GM12878 (cell line): Measurements from ENCODE around the gene LMOD3.

Experiments
- BRCA1 ChIP-seq: IDR thresholded peaks from 2 replicates; pipeline ENCODE4 v1.6.1; 2011; ENCODE audit warnings: low read depth, low read length, improper control_type of control experiment
- CBX5 ChIP-seq: sonication (generic); IDR thresholded peaks from 2 replicates; pipeline ENCODE4 v1.6.1; 2016; ENCODE audit warnings: low read depth, moderate library complexity, mild to moderate bottlenecking, inconsistent platforms
- FOXK2 ChIP-seq: fragments of 450-650 bp; IDR thresholded peaks from 2 replicates; pipeline ENCODE4 v1.6.1; 2017; ENCODE audit warnings: mild to moderate bottlenecking, moderate library complexity
- JUNB ChIP-seq: IDR thresholded peaks from 2 replicates; pipeline ENCODE4 v1.6.1; 2016; ENCODE audit warnings: antibody characterized with exemption, mild to moderate bottlenecking
- SIN3A ChIP-seq: IDR thresholded peaks from 2 replicates; pipeline ENCODE4 v1.6.1; 2012; ENCODE audit warnings: low read depth, low read length, improper control_type of control experiment
- SMARCA5 ChIP-seq: fragments of 450-650 bp; IDR thresholded peaks from 2 replicates; pipeline ENCODE4 v1.6.1; 2017; ENCODE audit warnings: mild to moderate bottlenecking
- TF ChIP-seq, protein P1 (sequence below), 3 experiments: IDR thresholded peaks in 2 of 3; conservative IDR thresholded peaks in 1 of 3; 2 replicates each; pipeline ENCODE4 v1.5.1; 2011; ENCODE audit warnings: low read depth in 3 of 3, low read length in 3 of 3, mild to moderate bottlenecking in 3 of 3, control low read depth in 2 of 3, moderate library complexity in 2 of 3, inconsistent platforms in 1 of 3, mixed read lengths in 1 of 3; ENCODE audit not compliant: control insufficient read depth in 2 of 3, insufficient read depth in 1 of 3; ENCODE audit errors: extremely low read depth in 1 of 3

GRCh38 chr3:69126999-69127398, 4.6 kb upstream of the LMOD3 start:
- no peak for TF ChIP-seq SMARCA5
- TF ChIP-seq, protein P1, sequence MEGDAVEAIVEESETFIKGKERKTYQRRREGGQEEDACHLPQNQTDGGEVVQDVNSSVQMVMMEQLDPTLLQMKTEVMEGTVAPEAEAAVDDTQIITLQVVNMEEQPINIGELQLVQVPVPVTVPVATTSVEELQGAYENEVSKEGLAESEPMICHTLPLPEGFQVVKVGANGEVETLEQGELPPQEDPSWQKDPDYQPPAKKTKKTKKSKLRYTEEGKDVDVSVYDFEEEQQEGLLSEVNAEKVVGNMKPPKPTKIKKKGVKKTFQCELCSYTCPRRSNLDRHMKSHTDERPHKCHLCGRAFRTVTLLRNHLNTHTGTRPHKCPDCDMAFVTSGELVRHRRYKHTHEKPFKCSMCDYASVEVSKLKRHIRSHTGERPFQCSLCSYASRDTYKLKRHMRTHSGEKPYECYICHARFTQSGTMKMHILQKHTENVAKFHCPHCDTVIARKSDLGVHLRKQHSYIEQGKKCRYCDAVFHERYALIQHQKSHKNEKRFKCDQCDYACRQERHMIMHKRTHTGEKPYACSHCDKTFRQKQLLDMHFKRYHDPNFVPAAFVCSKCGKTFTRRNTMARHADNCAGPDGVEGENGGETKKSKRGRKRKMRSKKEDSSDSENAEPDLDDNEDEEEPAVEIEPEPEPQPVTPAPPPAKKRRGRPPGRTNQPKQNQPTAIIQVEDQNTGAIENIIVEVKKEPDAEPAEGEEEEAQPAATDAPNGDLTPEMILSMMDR (IDR thresholded peaks at IDR 0.05 in 2 of 3, conservative IDR thresholded peaks at IDR 0.05 in 1 of 3; ENCODE audit: control insufficient read depth in 2 of 3, extremely low read depth in 1 of 3, insufficient read depth in 1 of 3, low read depth in 3 of 3, low read length in 3 of 3) = no peak
- TF ChIP-seq FOXK2 = no peak
- no peak for TF ChIP-seq CBX5
- no peak for TF ChIP-seq JUNB
- no peak for TF ChIP-seq SIN3A
- no peak for TF ChIP-seq BRCA1
